AG09319 (cell line): ENCODE measurements around the gene MUC16.

Experiments used
- DNase-seq: peaks from one replicate; pipeline ENCODE4 v3.0.0-alpha.2; 2010; ENCODE audit warnings: low read depth; ENCODE audit errors: extremely low read depth
- CTCF ChIP-seq: IDR thresholded peaks from 2 replicates; pipeline ENCODE4 v1.5.1; 2011; ENCODE audit warnings: low read depth, mild to moderate bottlenecking, inconsistent platforms, low read length, moderate library complexity

Gene MUC16

GRCh38 chr19:9032136-9032631, 22.0 kb upstream of the MUC16 start:
- no peak for TF ChIP-seq CTCF
- DNase-seq = no peak

GRCh38 chr19:9018163-9018875, 8.1 kb upstream of the MUC16 start:
- no peak for DNase-seq
- TF ChIP-seq CTCF = no peak

DNA sequence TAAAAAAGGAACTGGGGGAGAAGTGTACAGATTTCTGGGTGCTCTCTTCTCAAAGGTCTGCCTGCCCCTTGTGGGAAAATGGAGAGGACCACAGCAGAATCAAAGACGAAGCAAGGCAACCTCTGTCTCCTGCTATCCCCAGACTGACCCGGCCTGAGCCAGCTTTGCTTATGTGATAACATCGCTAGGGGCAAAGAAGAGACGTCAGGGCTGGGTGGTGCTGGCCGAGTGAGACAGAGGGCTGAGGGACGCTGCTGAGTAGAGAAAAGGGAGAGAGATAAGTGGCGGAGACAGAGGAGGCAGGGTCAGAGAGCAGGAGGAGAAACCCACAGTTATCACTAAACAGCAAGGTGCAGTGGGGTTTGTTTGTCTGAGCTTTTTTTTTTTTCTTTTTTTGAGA, 4.6 kb upstream of the MUC16 start:
- no peak for DNase-seq
- no peak for TF ChIP-seq CTCF

DNA sequence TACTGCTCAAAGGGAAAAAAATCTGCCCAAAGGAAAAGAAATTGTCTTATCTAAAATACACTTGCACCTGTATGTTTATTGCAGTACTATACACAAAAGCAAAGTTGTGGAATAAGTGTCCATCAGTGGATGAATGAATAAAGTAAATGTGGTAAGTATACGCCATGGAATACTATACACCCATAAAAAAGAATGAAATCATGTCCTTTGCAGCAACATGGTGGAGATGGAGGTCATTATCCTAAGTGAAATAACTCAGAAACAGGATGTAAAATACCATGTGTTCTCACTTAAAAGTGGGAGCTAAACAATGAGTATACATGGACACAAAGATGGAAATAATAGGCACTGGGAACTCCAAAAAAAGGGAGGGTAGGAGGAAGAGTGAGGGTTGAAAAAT, 3.8 kb upstream of the MUC16 start:
- TF ChIP-seq CTCF = no peak
- DNase-seq = no peak

- TF ChIP-seq CTCF = no peak
- no peak for DNase-seq
These were observed 1.7 kb upstream of the MUC16 start for GRCh38 chr19:9011875-9012274.

- no peak for TF ChIP-seq CTCF
- DNase-seq = no peak
These were observed 484 bp upstream of the MUC16 start for GRCh38 chr19:9010693-9011092.

DNA sequence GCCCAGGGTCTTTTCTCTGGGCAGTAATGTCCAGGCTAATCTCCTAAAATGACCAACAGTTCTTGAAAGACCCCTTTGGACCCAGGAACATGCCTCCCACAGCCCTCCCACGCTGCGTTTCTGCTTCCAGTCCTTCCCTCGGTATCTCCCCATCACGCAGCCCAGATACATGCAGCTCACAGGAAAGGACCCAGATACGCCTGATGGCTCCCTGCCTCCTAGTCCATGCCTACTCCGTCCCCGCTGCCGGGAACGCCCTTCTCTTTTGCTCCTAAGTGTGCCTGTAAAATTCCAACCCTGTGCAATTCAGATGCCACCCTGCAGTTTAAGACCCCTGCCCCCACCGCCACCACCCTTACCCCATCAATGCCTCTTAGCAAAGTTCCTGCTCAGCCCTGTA, 778 bp downstream of the MUC16 start:
- no peak for TF ChIP-seq CTCF

More for the DNA sequence above, 778 bp downstream of the MUC16 start:
- no peak for DNase-seq
